IMR-90 (cell line): ENCODE results near the gene SSBP3. TPM values are rescaled to one million over a fixed set of nuclear protein-coding genes. Genes with fewer than 3 reads are reported as not detected.

Experiments
- ATAC-seq: fragments of 200-7000 bp; cut with Tn5 transposase; 2 replicates; pipeline ENCODE4 v1.9.1; 2020; ENCODE audit warnings: low read depth, mild to moderate bottlenecking, moderate library complexity
- BruUV-seq: library from RNA; stranded (reverse); fragments of 400-500 nt; replicated peaks from 2 replicates; lab custom pipeline; 2021; lab: Mats Ljungman, UMichigan
- CTCF ChIA-PET: fragments of 300-600 bp; formaldehyde crosslinking; extraction: SDS; loops from one replicate; lab custom pipeline; 2021; ENCODE audit warnings: antibody characterized with exemption; lab: Yijun Ruan, JAX
- POLR2A ChIA-PET: fragments of 300-600 bp; sonication (Branson Sonifier 250); formaldehyde crosslinking; loops from one replicate; lab custom pipeline; 2022; ENCODE audit warnings: antibody characterized with exemption; ENCODE audit not compliant: unreplicated experiment; lab: Charles Lee
- DNase-seq: peaks from one replicate; pipeline ENCODE4 v3.0.0; 2013
- H2AFZ ChIP-seq: replicated peaks from 2 replicates; pipeline ENCODE3; 2013; ENCODE audit warnings: low read length, mild to moderate bottlenecking; ENCODE audit not compliant: poor library complexity
- H2AK5ac ChIP-seq: 2 replicates; pipeline ENCODE4 v1.6.1; 2013; ENCODE audit warnings: low read depth, low read length, inconsistent platforms
- H2AK9ac ChIP-seq: replicated peaks from 2 replicates; pipeline ENCODE3; 2013; ENCODE audit warnings: mild to moderate bottlenecking, low read depth, low read length, moderate library complexity; ENCODE audit not compliant: poor library complexity
- H2BK120ac ChIP-seq: 2 replicates; pipeline ENCODE4 v1.6.1; 2013; ENCODE audit warnings: low read depth, low read length, inconsistent platforms
- H2BK15ac ChIP-seq: 3 replicates; pipeline ENCODE4 v1.6.1; 2013; ENCODE audit warnings: low read depth, low read length, inconsistent platforms
- H2BK20ac ChIP-seq: 2 replicates; pipeline ENCODE4 v1.6.1; 2013; ENCODE audit warnings: low read depth, mild to moderate bottlenecking, inconsistent platforms, low read length, moderate library complexity
- H2BK5ac ChIP-seq: 2 replicates; pipeline ENCODE4 v1.6.1; 2013; ENCODE audit warnings: mild to moderate bottlenecking, low read depth, low read length, inconsistent platforms; ENCODE audit not compliant: poor library complexity, severe bottlenecking
- H3K14ac ChIP-seq: replicated peaks from 2 replicates; pipeline ENCODE4 v1.6.1; 2013; ENCODE audit warnings: low read depth, low read length, inconsistent platforms
- H3K18ac ChIP-seq: 2 replicates; pipeline ENCODE4 v1.6.1; 2013; ENCODE audit warnings: low read depth, low read length, control low read depth
- H3K23ac ChIP-seq: 2 replicates; pipeline ENCODE4 v1.6.1; 2013; ENCODE audit warnings: low read depth, low read length, inconsistent platforms
- H3K27ac ChIP-seq: 2 replicates; pipeline ENCODE4 v1.5.1; 2013; ENCODE audit warnings: mild to moderate bottlenecking, control low read depth, low read length; ENCODE audit not compliant: insufficient read depth
- H3K27me3 ChIP-seq: 2 replicates; pipeline ENCODE4 v1.6.1; 2013; ENCODE audit warnings: low read length; ENCODE audit not compliant: control insufficient read depth, insufficient read depth
- H3K36me3 ChIP-seq: 2 replicates; pipeline ENCODE4 v1.6.1; 2013; ENCODE audit warnings: low read length, mixed read lengths; ENCODE audit not compliant: control insufficient read depth, insufficient read depth
- H3K4ac ChIP-seq: 2 replicates; pipeline ENCODE4 v1.6.1; 2013; ENCODE audit warnings: low read depth, low read length, inconsistent platforms
- H3K4me1 ChIP-seq: 2 replicates; pipeline ENCODE4 v1.6.1; 2013; ENCODE audit warnings: low read length, mixed read lengths; ENCODE audit not compliant: control insufficient read depth, insufficient read depth
- H3K4me2 ChIP-seq: 2 replicates; pipeline ENCODE4 v1.6.1; 2013; ENCODE audit warnings: low read depth, mild to moderate bottlenecking, control low read depth, low read length, moderate library complexity
- H3K4me3 ChIP-seq: 2 replicates; pipeline ENCODE4 v1.5.1; 2013; ENCODE audit warnings: low read depth, mild to moderate bottlenecking, control low read depth, low read length, moderate library complexity; ENCODE audit not compliant: insufficient read depth
- H3K56ac ChIP-seq: 2 replicates; pipeline ENCODE4 v1.6.1; 2013; ENCODE audit warnings: low read length, inconsistent platforms; ENCODE audit not compliant: insufficient read depth; ENCODE audit errors: extremely low read depth
- H3K79me1 ChIP-seq, 2 experiments: 2 replicates each; pipeline ENCODE4 v1.6.1; 2013; ENCODE audit warnings: low read length in 2 of 2, inconsistent platforms in 1 of 2, low read depth in 1 of 2
- H3K9ac ChIP-seq: 2 replicates; pipeline ENCODE4 v1.6.1; 2013; ENCODE audit warnings: low read depth, low read length, control low read depth
- H3K9me1 ChIP-seq: 2 replicates; pipeline ENCODE4 v1.6.1; 2013; ENCODE audit warnings: low read length, inconsistent platforms; ENCODE audit not compliant: insufficient read depth
- H3K9me3 ChIP-seq: 2 replicates; pipeline ENCODE4 v1.6.1; 2013; ENCODE audit warnings: low read length; ENCODE audit not compliant: control insufficient read depth, insufficient read depth
- H4K20me1 ChIP-seq: 2 replicates; pipeline ENCODE4 v1.6.1; 2013; ENCODE audit warnings: low read length, inconsistent platforms; ENCODE audit not compliant: insufficient read depth
- H4K5ac ChIP-seq: 2 replicates; pipeline ENCODE4 v1.6.1; 2013; ENCODE audit warnings: mild to moderate bottlenecking, low read depth, low read length, control low read depth
- H4K8ac ChIP-seq, 2 experiments: 2 replicates each; pipeline ENCODE4 v1.6.1; 2013; ENCODE audit warnings: low read depth in 2 of 2, low read length in 2 of 2, control low read depth in 1 of 2, inconsistent platforms in 1 of 2
- H4K91ac ChIP-seq: 2 replicates; pipeline ENCODE4 v1.6.1; 2013; ENCODE audit warnings: low read depth, low read length, inconsistent platforms; ENCODE audit not compliant: insufficient read depth
- BHLHE40 ChIP-seq: fragments of 150-350 bp; IDR thresholded peaks from 2 replicates; pipeline ENCODE4 v1.6.1; 2016; ENCODE audit warnings: mild to moderate bottlenecking, low read depth, low read length
- CEBPB ChIP-seq: IDR thresholded peaks from 2 replicates; pipeline ENCODE4 v1.6.1; 2012; ENCODE audit warnings: low read depth, low read length, improper control_type of control experiment
- FOS ChIP-seq: fragments of 150-350 bp; IDR thresholded peaks from 2 replicates; pipeline ENCODE4 v1.6.1; 2016; ENCODE audit warnings: low read depth, low read length
- MAFK ChIP-seq: IDR thresholded peaks from 2 replicates; pipeline ENCODE4 v1.6.1; 2012; ENCODE audit warnings: low read depth, low read length, improper control_type of control experiment
- MAZ ChIP-seq: IDR thresholded peaks from 2 replicates; pipeline ENCODE4 v1.6.1; 2012; ENCODE audit warnings: low read depth, mild to moderate bottlenecking, low read length, improper control_type of control experiment, moderate library complexity, borderline replicate concordance
- POLR2A ChIP-seq: IDR thresholded peaks from 2 replicates; pipeline ENCODE4 v1.6.1; 2012; ENCODE audit warnings: mild to moderate bottlenecking, low read depth, low read length
- RAD21 ChIP-seq: IDR thresholded peaks from 2 replicates; pipeline ENCODE4 v1.6.1; 2012; ENCODE audit warnings: low read length, improper control_type of control experiment
- RFX5 ChIP-seq: IDR thresholded peaks from 2 replicates; pipeline ENCODE4 v1.8.0; 2012; ENCODE audit warnings: low read depth, mild to moderate bottlenecking, low read length, moderate library complexity
- SMC3 ChIP-seq: fragments of 150-350 bp; IDR thresholded peaks from 2 replicates; pipeline ENCODE4 v1.6.1; 2016; ENCODE audit warnings: low read depth, mild to moderate bottlenecking, antibody characterized with exemption, low read length, moderate library complexity
- WGBS, 2 experiments: methylation state at CpG; one replicate each; pipeline versions ENCODE4 v1.1.5 to v1.1.7; 2013; ENCODE audit warnings: missing lambda C conversion rate in 2 of 2; ENCODE audit not compliant: insufficient read length in 1 of 2; ENCODE audit errors: extremely low coverage in 2 of 2; 5-methylcytosine and 5-hydroxymethylcytosine counted together
- dilution Hi-C: fragments of 300-500 bp; cut with HindIII; formaldehyde crosslinking; loops from one replicate; pipeline ENCODE4 v1.14.3; 2018; ENCODE audit warnings: low sequenced_read_pairs; ENCODE audit not compliant: unreplicated experiment
- in situ Hi-C: fragments of 300-500 bp; cut with MboI; formaldehyde crosslinking; loops from 3 replicates; pipeline ENCODE4 v1.14.3; 2019; ENCODE audit warnings: low sequenced_read_pairs, inconsistent platforms, mixed read lengths
- intact Hi-C: fragments of 100-400 bp; cut with micrococcal nuclease; formaldehyde crosslinking; loops from 2 replicates; pipeline ENCODE4 v1.10.0; 2022
- polyA plus RNA-seq, 3 experiments: library from polyadenylated mRNA; depleted of rRNA; stranded (reverse); fragments of >200 nt; gene quantifications; 2 replicates each; pipeline ENCODE4 v1.2.3, GENCODE V29; 2012; ENCODE audit warnings: low replicate concordance in 1 of 3
- total RNA-seq: library from RNA; depleted of rRNA; stranded (reverse); fragments of >200 nt; gene quantifications from 2 replicates; pipeline ENCODE4 v1.2.3, GENCODE V29; 2012
- TF ChIP-seq, protein P1 (sequence below): fragments of 150-350 bp; IDR thresholded peaks from 2 replicates; pipeline ENCODE4 v1.6.1; 2017; ENCODE audit warnings: mild to moderate bottlenecking, antibody characterized with exemption, low read length, low read depth

Gene SSBP3
- total and polyA plus RNA-seq, 2 of the 4 experiments (the other 2 are of a cell fraction) = 10.9 to 39.6 TPM

DNA sequence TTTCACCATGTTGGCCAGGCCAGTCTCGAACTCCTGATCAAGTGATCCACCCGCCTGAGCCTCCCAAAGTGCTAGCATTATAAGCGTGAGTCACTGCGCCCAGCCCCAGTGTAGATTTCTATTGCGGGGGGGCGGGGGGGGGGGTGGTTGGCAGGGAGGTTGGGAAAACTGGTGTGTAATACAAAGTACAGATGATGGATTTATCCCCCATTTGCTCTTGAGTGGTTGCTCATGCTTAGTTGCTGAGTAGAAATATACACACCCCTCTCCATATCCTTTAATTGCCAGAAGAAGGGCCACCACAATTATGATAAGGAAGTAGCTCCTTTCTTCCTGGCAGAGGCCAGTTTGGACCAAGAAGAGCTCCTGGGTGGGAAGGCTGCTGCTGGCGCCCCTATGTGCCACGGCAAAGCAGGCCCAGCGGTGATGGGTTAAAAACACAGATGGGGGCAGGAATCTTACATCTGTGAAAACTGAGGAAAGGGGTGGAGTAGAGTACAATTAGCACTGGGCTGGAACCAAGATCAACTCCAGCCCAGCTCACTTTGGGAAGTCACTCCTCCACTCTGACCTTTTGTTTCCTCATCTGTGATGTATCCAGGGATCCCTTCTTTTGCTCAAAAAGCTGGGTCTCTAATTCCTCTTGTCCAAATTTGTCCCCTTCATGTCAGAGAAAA, 151.0 kb downstream of the SSBP3 start:
- H3K79me1 ChIP-seq = peaks cover 14 to 43% of the 10 kb centered on the region in 2 experiments
- no CpG with 5 or more reads among the region's 9 CpGs for WGBS, 2 experiments
- peak; percentile 73 for DNase-seq
- no peak overlapping the region for H3K9ac ChIP-seq
- no peak overlapping the region for H2BK15ac ChIP-seq
- BruUV-seq = no TSS peak
- H3K27ac ChIP-seq = peak overlapping the region; percentile 4; the same call in 1 of the 2 replicates
- no peak overlapping the region for H3K4me2 ChIP-seq
- peak overlapping the region; percentile 75 for H2AK9ac ChIP-seq
- H3K36me3 ChIP-seq = peaks cover 14% of the 10 kb centered on the region; the same call in 1 of the 2 replicates
- no peaks in the 10 kb centered on the region for H3K9me3 ChIP-seq
- peaks cover 18% of the 10 kb centered on the region for H3K4me1 ChIP-seq
- H4K91ac ChIP-seq = no peak overlapping the region
- H3K23ac ChIP-seq = no peak overlapping the region
- no peak overlapping the region for H3K56ac ChIP-seq
- H3K4me3 ChIP-seq = no peak overlapping the region
- no peak overlapping the region for H2BK20ac ChIP-seq
- dilution Hi-C loops = no loop called here
- TF ChIP-seq RFX5 (no peak; the same call in 1 of the 2 replicates), MAFK (no peak), SMC3 (no peak), MAZ (no peak), RAD21 (no peak), CEBPB (no peak), BHLHE40 (no peak), FOS (no peak), POLR2A (no peak)
- TF ChIP-seq, protein P1, sequence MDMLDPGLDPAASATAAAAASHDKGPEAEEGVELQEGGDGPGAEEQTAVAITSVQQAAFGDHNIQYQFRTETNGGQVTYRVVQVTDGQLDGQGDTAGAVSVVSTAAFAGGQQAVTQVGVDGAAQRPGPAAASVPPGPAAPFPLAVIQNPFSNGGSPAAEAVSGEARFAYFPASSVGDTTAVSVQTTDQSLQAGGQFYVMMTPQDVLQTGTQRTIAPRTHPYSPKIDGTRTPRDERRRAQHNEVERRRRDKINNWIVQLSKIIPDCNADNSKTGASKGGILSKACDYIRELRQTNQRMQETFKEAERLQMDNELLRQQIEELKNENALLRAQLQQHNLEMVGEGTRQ = no peak
- no peak overlapping the region for H3K4ac ChIP-seq
- peak overlapping the region; percentile 56; the same call in 1 of the 2 replicates for H2AK5ac ChIP-seq
- no peaks in the 10 kb centered on the region for H3K27me3 ChIP-seq
- ChIA-PET POLR2A (no interaction called here), CTCF (interaction anchor here (0.6 to 1.3 kb wide), 3 partner anchors 18 to 403 kb away, joined by 3 to 6 read pairs (median 3); no protein-coding TSS in a partner anchor)
- H2BK5ac ChIP-seq = no peak overlapping the region
- H4K20me1 ChIP-seq = peaks cover 14% of the 10 kb centered on the region; the same call in 1 of the 2 replicates
- H3K9me1 ChIP-seq = peaks cover 12% of the 10 kb centered on the region
- no peak overlapping the region for H4K5ac ChIP-seq
- H3K14ac ChIP-seq = peak overlapping the region; percentile 59; the same call in 1 of the 2 replicates
- in situ Hi-C loops = no loop called here
- intact Hi-C loops = no loop called here
- ATAC-seq = peak; percentile 8; the same call in 1 of the 2 replicates
- no peak overlapping the region for H2BK120ac ChIP-seq
- no peak overlapping the region for H2AFZ ChIP-seq
- H4K8ac ChIP-seq = no peak overlapping the region
- H3K18ac ChIP-seq = no peak overlapping the region
